ENCODE data around the gene MDFIC.

MDFIC gene

DNA sequence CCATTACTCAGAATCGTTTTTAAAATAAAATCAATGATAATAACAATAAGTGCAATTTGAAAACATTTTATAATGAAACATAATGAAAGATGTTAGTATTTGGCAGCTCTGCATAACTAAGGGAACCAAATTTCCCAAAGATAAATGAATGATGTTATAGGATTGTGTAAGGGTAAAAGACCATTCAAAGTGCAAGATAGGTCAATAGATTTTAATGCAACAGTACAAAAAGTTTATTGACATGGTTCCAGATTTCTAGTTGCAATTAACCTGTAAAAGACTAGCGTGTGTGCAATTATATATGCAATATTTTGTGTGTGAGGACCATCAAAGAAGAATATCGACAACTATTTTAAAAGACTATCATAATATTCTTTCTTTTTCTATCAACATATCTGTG, 122.3 kb downstream of the MDFIC start:
- no peak for DNase-seq

DNA sequence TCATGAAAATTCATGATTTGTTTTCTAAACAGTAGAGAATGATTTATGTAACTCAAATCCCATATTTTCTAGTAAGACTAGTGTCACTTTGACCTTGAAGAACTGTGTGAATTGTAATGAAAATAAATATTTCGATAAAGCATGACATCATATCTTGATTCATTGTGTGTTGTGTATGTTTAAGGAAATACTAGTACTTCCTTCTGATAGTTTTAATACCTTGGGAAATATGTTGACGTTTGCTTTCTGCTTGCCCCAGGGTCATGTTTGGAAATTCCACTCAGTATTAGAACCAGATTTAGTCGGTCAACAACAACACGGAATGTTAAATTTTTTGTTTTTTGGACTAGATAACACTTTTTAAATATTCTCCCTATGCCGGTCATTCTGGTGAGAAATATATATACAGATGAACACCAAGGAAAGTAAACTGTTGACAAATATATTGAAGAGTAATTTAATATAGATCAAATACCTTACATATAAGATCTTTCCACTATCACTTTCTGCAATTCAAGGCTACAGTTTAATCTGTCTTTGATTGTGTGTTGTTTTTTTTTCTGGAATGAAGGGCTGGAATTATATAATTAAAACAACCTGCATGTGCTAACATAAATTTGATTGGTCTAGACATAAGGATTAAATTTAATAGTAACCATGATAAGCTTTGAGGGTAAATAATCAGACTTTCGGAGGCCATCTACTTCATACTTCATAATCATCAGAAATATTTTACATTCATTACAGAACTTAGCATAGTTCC, 126.2 kb downstream of the MDFIC start:
- no peak for DNase-seq

DNA sequence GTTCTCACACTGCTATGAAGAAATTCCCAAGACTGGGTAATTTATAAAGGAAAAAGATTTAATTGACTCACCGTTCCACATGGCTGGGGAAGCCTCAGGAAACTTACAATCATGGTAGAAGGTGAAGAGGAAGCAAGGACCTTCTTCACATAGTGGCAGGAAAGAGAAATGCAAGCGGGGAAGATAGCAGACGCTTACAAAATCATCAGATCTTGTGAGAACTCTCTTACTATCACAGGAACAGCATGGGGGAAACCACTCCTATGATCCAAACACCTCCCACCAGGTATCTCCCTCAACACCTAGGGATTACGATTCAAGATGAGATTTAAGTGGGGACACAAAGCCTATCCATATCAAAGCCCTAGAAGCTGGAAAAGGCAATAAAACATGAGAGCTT, 130.8 kb downstream of the MDFIC start:
- DNase-seq, result no peak

DNA sequence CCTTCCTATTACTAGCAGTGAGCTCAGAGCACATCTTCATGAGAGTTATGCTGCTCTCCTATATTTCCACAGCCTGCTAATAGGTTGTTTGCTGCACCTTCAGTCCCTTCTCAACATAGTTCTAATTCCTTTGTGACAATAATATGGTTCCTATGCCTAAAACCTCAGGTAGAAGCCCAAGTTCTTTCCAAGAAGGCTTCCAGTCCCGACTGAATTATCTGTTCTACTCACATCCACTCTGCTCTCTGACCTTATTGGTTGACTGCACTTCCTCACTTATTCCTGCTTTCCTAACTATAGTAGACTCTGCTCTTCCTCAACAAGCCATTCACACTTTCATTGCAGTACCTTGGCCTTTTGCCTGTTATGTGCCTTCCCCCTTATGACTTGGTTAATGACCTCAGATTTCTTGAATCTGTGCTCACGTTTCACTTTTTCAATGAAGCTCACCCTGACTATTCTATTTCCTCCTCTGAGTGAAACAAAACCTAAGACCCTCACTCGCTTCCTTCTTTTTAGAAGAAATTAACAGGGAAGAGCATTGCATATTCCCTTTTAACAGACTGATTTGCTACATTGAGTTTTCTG, 132.7 kb downstream of the MDFIC start:
- DNase-seq, result no peak

DNA sequence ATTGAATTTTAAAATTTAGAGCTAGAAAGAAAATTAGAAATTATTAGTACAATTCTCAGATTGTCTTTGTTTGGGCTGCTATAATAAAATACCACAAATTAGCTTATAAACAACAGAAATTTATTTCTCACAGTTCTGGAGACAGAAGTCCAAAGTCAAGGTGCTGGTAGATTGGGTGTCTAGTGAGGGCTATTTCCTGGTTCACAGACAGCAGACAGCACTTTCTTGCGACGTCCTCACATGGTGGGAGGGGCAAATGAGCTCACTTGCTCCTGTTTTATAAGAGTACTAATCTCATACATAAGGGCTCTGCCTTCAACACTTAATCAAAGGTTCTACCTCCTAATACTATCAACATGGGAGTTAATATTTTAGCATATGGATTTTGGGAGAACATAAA, 134.1 kb downstream of the MDFIC start:
- no peak for DNase-seq

DNA sequence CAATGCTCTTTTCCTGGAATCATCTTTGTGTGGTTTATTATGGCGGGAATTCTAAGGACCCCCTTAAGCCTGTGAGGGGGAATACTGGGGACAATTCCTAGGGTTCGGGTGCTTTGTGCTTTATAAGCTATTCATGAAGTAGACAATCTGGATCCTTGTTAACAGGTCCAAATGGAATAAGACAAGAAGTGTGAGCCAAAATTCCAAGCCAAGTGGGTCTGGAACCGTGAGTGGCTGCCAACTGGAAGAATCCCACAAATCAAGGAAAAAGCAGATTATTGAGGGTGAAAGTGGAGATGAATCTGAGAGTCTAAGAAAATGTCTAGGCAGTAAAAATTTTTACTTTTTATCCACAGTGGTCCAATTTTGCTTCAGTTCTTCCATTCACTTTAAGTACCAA, 136.8 kb downstream of the MDFIC start:
- DNase-seq, result no peak

DNA sequence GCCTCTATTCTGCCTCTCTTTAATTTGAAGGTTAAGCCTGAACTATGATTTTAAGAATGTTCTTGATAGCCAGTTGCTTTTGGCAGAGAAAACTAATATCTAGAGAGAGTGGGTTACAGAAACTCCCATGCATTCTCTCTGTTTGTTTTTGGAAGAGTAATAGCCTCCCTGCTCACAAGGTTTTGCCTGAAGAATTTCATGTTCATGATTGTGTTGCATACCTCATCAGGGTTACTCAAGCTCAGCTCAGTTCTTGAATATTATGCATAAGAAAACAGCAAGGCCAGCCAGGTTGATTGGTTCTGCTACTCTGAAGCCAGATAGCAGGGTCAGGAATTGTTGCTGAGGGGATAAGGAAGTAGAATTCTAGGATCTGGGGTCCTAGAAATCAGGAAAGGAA, 137.4 kb downstream of the MDFIC start:
- no peak for DNase-seq

DNA sequence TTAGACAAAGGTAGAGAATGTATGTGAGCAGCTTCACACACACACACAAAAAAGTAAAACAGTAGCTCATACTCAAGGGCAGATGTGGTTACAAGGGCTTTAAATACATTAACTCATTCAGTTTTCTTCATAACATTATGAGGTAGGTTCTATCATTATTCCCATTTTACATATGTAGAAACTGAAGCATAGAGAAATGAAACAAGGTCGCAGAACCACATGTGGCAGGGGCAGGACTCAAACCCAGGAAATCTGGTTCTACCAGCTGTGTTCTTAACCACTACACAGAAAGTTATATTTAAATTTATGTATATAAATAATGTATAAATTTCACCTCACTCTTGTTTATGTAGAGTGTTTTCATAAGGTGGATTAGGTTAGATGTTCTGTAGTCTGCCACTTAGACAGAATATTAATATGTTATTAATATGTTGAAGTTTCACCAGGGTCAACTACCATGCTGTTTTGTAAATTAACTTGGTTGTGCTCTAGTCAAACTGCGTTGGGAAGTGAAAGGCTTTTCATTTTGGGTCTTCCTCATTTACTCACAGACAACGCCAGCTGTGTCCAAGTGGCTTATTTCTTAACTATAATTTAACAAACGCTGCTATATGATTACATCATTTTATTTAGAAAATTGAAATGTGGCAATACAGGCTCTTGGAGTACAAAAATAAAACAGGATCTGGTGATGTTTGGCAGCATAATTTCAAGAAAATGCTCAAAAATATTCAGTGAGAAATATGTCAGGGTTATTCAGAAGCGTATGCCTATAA, 138.4 kb downstream of the MDFIC start:
- no peak for DNase-seq

DNA sequence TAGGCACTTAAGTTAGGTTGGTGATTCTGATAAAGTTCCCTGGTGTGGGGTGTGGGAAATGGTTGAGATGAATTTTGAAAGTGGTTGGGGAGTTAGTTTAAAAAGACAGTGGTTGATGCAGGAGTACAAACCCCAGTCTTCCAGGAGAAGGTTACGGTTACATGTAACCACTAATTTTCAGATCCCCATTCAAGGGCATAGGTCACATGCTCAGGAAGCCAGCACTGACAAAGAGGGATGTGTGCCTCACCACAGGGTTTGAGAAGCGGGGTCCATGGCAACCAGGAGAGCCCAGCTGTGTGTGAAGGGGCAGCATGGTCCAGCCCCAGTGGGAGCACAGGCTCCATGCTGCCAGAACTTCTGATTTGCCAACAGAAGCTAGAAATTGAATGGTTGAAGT, 144.2 kb downstream of the MDFIC start:
- DNase-seq, result no peak

DNA sequence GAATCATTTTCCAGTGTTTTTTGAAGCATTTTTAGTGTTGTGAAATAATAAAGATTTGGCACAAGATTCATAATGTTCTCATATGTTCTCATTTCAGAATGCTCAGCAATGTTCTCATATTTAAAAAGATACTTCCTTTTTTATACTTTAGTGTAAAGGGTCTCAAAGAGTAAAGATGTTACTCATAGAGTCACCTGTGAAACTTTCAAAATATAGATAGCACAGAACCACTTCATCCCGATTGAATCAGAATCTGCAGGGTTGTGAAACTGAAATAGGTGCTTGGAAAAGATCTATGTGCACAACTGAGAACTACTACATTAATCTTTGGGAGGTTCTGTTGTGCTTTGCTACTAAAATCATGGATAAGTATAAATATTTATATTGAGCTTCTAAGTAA, 144.7 kb downstream of the MDFIC start:
- no peak for DNase-seq

DNA sequence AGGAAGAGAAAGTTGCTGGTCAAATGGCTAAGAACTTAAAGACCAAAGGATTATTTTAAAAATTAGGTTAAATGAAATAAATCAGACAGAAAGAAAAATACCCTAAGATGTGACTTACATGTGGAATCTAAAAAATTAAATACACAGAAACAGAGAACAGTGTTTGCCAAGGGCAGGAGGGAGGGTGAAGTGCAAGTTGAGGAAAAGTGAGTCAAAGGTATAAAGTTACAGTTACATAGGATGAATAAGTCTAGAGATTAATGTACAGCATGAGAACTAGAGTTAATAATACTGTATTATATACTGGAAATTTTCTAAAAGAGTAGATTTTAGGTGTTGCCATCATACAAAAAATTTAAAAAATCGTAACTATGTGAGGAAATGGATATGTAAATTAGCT, 146.3 kb downstream of the MDFIC start:
- DNase-seq, result no peak

All from activated naive CD4-positive, alpha-beta T cell treated with anti-CD3 and anti-CD28 coated beads, Interleukin-2, amount 50 U/mL, for 16 hours (primary cell).